ENCODE results near the gene MYH7. TPM values are rescaled to one million over a fixed set of nuclear protein-coding genes. Genes with fewer than 3 reads are reported as not detected.

Gene MYH7
- total RNA-seq, 1 experiment from 2014 or later: not detected

- H3K4me3 ChIP-seq: no peak overlapping the region
- peaks cover 7% of the 10 kb centered on the region for H3K27me3 ChIP-seq (replicated peaks)
- no peaks in the 10 kb centered on the region for H3K36me3 ChIP-seq
- H3K4me1 ChIP-seq (replicated peaks): no peaks in the 10 kb centered on the region
- H3K27ac ChIP-seq: no peak overlapping the region
- H3K9me3 ChIP-seq (replicated peaks): no peaks in the 10 kb centered on the region
- no peak for DNase-seq (ENCODE audit: low read depth in 1 of 2, low spot score in 2 of 2)
These were observed 21.2 kb downstream of the MYH7 start for GRCh38 chr14:23414254-23414653.

GRCh38 chr14:23413681-23414080, 21.8 kb downstream of the MYH7 start:
- Histone ChIP-seq H3K27me3 (replicated peaks) (peaks cover 7% of the 10 kb centered on the region), H3K4me3 (no peak overlapping the region), H3K36me3 (no peaks in the 10 kb centered on the region), H3K9me3 (replicated peaks) (no peaks in the 10 kb centered on the region), H3K4me1 (replicated peaks) (no peaks in the 10 kb centered on the region), H3K27ac (no peak overlapping the region)
- no peak for DNase-seq (ENCODE audit: low read depth in 1 of 2, low spot score in 2 of 2)

GRCh38 chr14:23411563-23412525, 23.6 kb downstream of the MYH7 start:
- Histone ChIP-seq H3K4me3 (no peak overlapping the region), H3K36me3 (no peaks in the 10 kb centered on the region), H3K27me3 (replicated peaks) (peaks cover 9% of the 10 kb centered on the region), H3K27ac (no peak overlapping the region), H3K4me1 (replicated peaks) (no peaks in the 10 kb centered on the region), H3K9me3 (replicated peaks) (no peaks in the 10 kb centered on the region)
- no peak for DNase-seq (ENCODE audit: low read depth in 1 of 2, low spot score in 2 of 2)

GRCh38 chr14:23409966-23410635, 25.4 kb downstream of the MYH7 start:
- no peak overlapping the region for H3K27ac ChIP-seq
- no peaks in the 10 kb centered on the region for H3K4me1 ChIP-seq (replicated peaks)
- H3K27me3 ChIP-seq (replicated peaks): peaks cover 9% of the 10 kb centered on the region
- DNase-seq (ENCODE audit: low read depth in 1 of 2, low spot score in 2 of 2): no peak
- H3K4me3 ChIP-seq: no peak overlapping the region
- no peaks in the 10 kb centered on the region for H3K9me3 ChIP-seq (replicated peaks)
- H3K36me3 ChIP-seq: no peaks in the 10 kb centered on the region

GRCh38 chr14:23409475-23409874, 26.0 kb downstream of the MYH7 start:
- Histone ChIP-seq H3K4me1 (replicated peaks) (no peaks in the 10 kb centered on the region), H3K27me3 (replicated peaks) (peaks cover 16% of the 10 kb centered on the region), H3K36me3 (no peaks in the 10 kb centered on the region), H3K4me3 (no peak overlapping the region), H3K27ac (no peak overlapping the region), H3K9me3 (replicated peaks) (no peaks in the 10 kb centered on the region)
- DNase-seq (ENCODE audit: low read depth in 1 of 2, low spot score in 2 of 2): no peak

- DNase-seq (ENCODE audit: low read depth in 1 of 2, low spot score in 2 of 2): no peak
These were observed 27.2 kb downstream of the MYH7 start for GRCh38 chr14:23408307-23408630.

GRCh38 chr14:23407516-23408306, 27.7 kb downstream of the MYH7 start, which contains the start of gene MYH6:
Gene MYH6, minus strand, starts transcription at chr14:23408273. Its CDS starts 1,050 bp downstream, at chr14:23407223.
- peaks cover 25% of the 10 kb centered on the region for H3K27me3 ChIP-seq (replicated peaks)
- H3K9me3 ChIP-seq (replicated peaks): no peaks in the 10 kb centered on the region
- no peak within 1 kb of the TSS for H3K4me3 ChIP-seq
- no peak within 1 kb of the TSS for H3K27ac ChIP-seq
- H3K36me3 ChIP-seq: no peaks in the 10 kb centered on the region
- no peak for DNase-seq (ENCODE audit: low read depth in 1 of 2, low spot score in 2 of 2)
- H3K4me1 ChIP-seq (replicated peaks): no peaks in the 10 kb centered on the region

More at GRCh38 chr14:23408307-23408630, 27.2 kb downstream of the MYH7 start:
- H3K4me3 ChIP-seq: no peak overlapping the region
- H3K36me3 ChIP-seq: no peaks in the 10 kb centered on the region
- H3K27ac ChIP-seq: no peak overlapping the region
- H3K9me3 ChIP-seq (replicated peaks): no peaks in the 10 kb centered on the region
- H3K27me3 ChIP-seq (replicated peaks): peaks cover 25% of the 10 kb centered on the region
- no peaks in the 10 kb centered on the region for H3K4me1 ChIP-seq (replicated peaks)

GRCh38 chr14:23406725-23407355, 28.6 kb downstream of the MYH7 start:
- no peak overlapping the region for H3K27ac ChIP-seq
- no peak for DNase-seq (ENCODE audit: low read depth in 1 of 2, low spot score in 2 of 2)

GRCh38 chr14:23406244-23406643, 29.2 kb downstream of the MYH7 start:
- H3K36me3 ChIP-seq: no peaks in the 10 kb centered on the region
- no peak for DNase-seq (ENCODE audit: low read depth in 1 of 2, low spot score in 2 of 2)
- no peak overlapping the region for H3K4me3 ChIP-seq
- H3K27me3 ChIP-seq (replicated peaks): peaks cover 25% of the 10 kb centered on the region
- no peaks in the 10 kb centered on the region for H3K9me3 ChIP-seq (replicated peaks)
- H3K27ac ChIP-seq: no peak overlapping the region
- no peaks in the 10 kb centered on the region for H3K4me1 ChIP-seq (replicated peaks)

More at GRCh38 chr14:23406725-23407355, 28.6 kb downstream of the MYH7 start:
- Histone ChIP-seq H3K4me3 (no peak overlapping the region), H3K4me1 (replicated peaks) (no peaks in the 10 kb centered on the region), H3K9me3 (replicated peaks) (no peaks in the 10 kb centered on the region), H3K36me3 (no peaks in the 10 kb centered on the region), H3K27me3 (replicated peaks) (peaks cover 25% of the 10 kb centered on the region)

- peaks cover 25% of the 10 kb centered on the region for H3K27me3 ChIP-seq (replicated peaks)
- H3K9me3 ChIP-seq (replicated peaks): no peaks in the 10 kb centered on the region
- H3K36me3 ChIP-seq: no peaks in the 10 kb centered on the region
- H3K27ac ChIP-seq: no peak overlapping the region
- no peak for DNase-seq (ENCODE audit: low read depth in 1 of 2, low spot score in 2 of 2)
- H3K4me3 ChIP-seq: no peak overlapping the region
- no peaks in the 10 kb centered on the region for H3K4me1 ChIP-seq (replicated peaks)
These were observed 29.9 kb downstream of the MYH7 start for GRCh38 chr14:23405516-23406025.

- no peaks in the 10 kb centered on the region for H3K4me1 ChIP-seq (replicated peaks)
- no peak overlapping the region for H3K27ac ChIP-seq
- no peaks in the 10 kb centered on the region for H3K9me3 ChIP-seq (replicated peaks)
- peaks cover 24% of the 10 kb centered on the region for H3K27me3 ChIP-seq (replicated peaks)
- H3K36me3 ChIP-seq: no peaks in the 10 kb centered on the region
- DNase-seq (ENCODE audit: low read depth in 1 of 2, low spot score in 2 of 2): no peak
- H3K4me3 ChIP-seq: no peak overlapping the region
These were observed 30.4 kb downstream of the MYH7 start for GRCh38 chr14:23405096-23405495.

GRCh38 chr14:23404331-23404900, 31.0 kb downstream of the MYH7 start:
- no peaks in the 10 kb centered on the region for H3K4me1 ChIP-seq (replicated peaks)
- DNase-seq (ENCODE audit: low read depth in 1 of 2, low spot score in 2 of 2): no peak
- no peak overlapping the region for H3K4me3 ChIP-seq
- no peaks in the 10 kb centered on the region for H3K9me3 ChIP-seq (replicated peaks)
- no peaks in the 10 kb centered on the region for H3K36me3 ChIP-seq
- peaks cover 21% of the 10 kb centered on the region for H3K27me3 ChIP-seq (replicated peaks)
- no peak overlapping the region for H3K27ac ChIP-seq

GRCh38 chr14:23403908-23404307, 31.6 kb downstream of the MYH7 start:
- Histone ChIP-seq H3K27ac (no peak overlapping the region), H3K27me3 (replicated peaks) (peaks cover 21% of the 10 kb centered on the region), H3K4me3 (no peak overlapping the region), H3K36me3 (no peaks in the 10 kb centered on the region), H3K4me1 (replicated peaks) (no peaks in the 10 kb centered on the region), H3K9me3 (replicated peaks) (no peaks in the 10 kb centered on the region)
- DNase-seq (ENCODE audit: low read depth in 1 of 2, low spot score in 2 of 2): no peak

All from SJSA1 (cell line).